CD4-positive, alpha-beta memory T cell (primary cell): Measurements from ENCODE around the gene PANK1. TPM values are rescaled to one million over a fixed set of nuclear protein-coding genes. Genes with fewer than 3 reads are reported as not detected.

Experiments used
- CTCF ChIA-PET: fragments of 350-600 bp; sonication (Branson Sonifier 250); formaldehyde crosslinking; loops from one replicate; lab custom pipeline; 2021; ENCODE audit warnings: inconsistent platforms; ENCODE audit not compliant: partially characterized antibody; lab: Charles Lee
- POLR2A ChIA-PET: fragments of 350-600 bp; sonication (Branson Sonifier 250); formaldehyde crosslinking; loops from one replicate; lab custom pipeline; 2021; ENCODE audit not compliant: partially characterized antibody; lab: Charles Lee
- DNase-seq, 5 donors: peaks; one replicate each; pipeline versions ENCODE4 v3.0.0 to v3.0.0-alpha.2; 2020 to 2022; ENCODE audit warnings: mixed read lengths in 1 of 5
- H3K27ac ChIP-seq: one replicate; pipeline ENCODE4 v1.7.0; 2013; ENCODE audit warnings: low read depth, low read length
- H3K27me3 ChIP-seq: 2 replicates; pipeline ENCODE4 v1.7.0; 2013; ENCODE audit warnings: mild to moderate bottlenecking, low read length, moderate library complexity; ENCODE audit not compliant: insufficient read depth
- H3K36me3 ChIP-seq: 2 replicates; pipeline ENCODE4 v1.7.0; 2013; ENCODE audit warnings: mild to moderate bottlenecking, low read length, moderate library complexity; ENCODE audit not compliant: insufficient read depth
- H3K4me1 ChIP-seq: 2 replicates; pipeline ENCODE4 v1.7.0; 2013; ENCODE audit warnings: mild to moderate bottlenecking, low read length, moderate library complexity; ENCODE audit not compliant: insufficient read depth
- H3K4me3 ChIP-seq, 2 donors: one replicate each; pipeline ENCODE4 v1.7.0; 2013; ENCODE audit warnings: low read length in 2 of 2, mild to moderate bottlenecking in 1 of 2
- H3K9me3 ChIP-seq, 2 donors: one replicate each; pipeline ENCODE4 v1.7.0; 2013; ENCODE audit warnings: low read length in 2 of 2, control low read depth in 1 of 2; ENCODE audit not compliant: control insufficient read depth in 1 of 2
- H3K27ac Mint-ChIP-seq, 7 donors: one replicate each; pipeline ENCODE4 v1.8.0; 2020 to 2021; ENCODE audit warnings: mixed read lengths in 7 of 7, mild to moderate bottlenecking in 6 of 7, inconsistent platforms in 3 of 7, moderate library complexity in 3 of 7
- H3K27me3 Mint-ChIP-seq, 2 donors: one replicate each; pipeline ENCODE4 v1.8.0; 2020 to 2021; ENCODE audit warnings: mixed read lengths in 2 of 2
- H3K36me3 Mint-ChIP-seq, 2 donors: one replicate each; pipeline ENCODE4 v1.8.0; 2020 to 2021; ENCODE audit warnings: mixed read lengths in 2 of 2, inconsistent platforms in 1 of 2, mild to moderate bottlenecking in 1 of 2
- H3K4me1 Mint-ChIP-seq, 4 donors: one replicate each; pipeline ENCODE4 v1.8.0; 2020 to 2021; ENCODE audit warnings: mixed read lengths in 4 of 4, mild to moderate bottlenecking in 1 of 4
- H3K4me3 Mint-ChIP-seq, 8 donors: one replicate each; pipeline ENCODE4 v1.8.0; 2020 to 2021; ENCODE audit warnings: mixed read lengths in 8 of 8, mild to moderate bottlenecking in 7 of 8, moderate library complexity in 6 of 8, inconsistent platforms in 3 of 8
- H3K9me3 Mint-ChIP-seq, 8 donors: one replicate each; pipeline ENCODE4 v1.8.0; 2020 to 2021; ENCODE audit warnings: mixed read lengths in 8 of 8, mild to moderate bottlenecking in 5 of 8, inconsistent platforms in 3 of 8, moderate library complexity in 1 of 8
- intact Hi-C: fragments of 100-400 bp; cut with micrococcal nuclease; formaldehyde crosslinking; loops from one replicate; pipeline ENCODE4 v1.15.1; 2023
- polyA plus RNA-seq, 2 donors: library from polyadenylated mRNA; unstranded; fragments of 300-500 nt; fragmentation: Illumina TruSeq; gene quantifications; one replicate each; pipeline ENCODE4 v1.2.3, GENCODE V29; 2021
- total RNA-seq, 2 experiments: library from RNA; stranded (reverse); gene quantifications; one replicate each; pipeline ENCODE4 v1.2.3, GENCODE V29; 2021

PANK1 gene
- total and polyA plus RNA-seq, 4 experiments from 2014 or later, result 1.6 to 4.5 (median 3.1) TPM

GRCh38 chr10:89679986-89680385 is 34.9 kb upstream of the PANK1 start:
- DNase-seq, result no peak
- no peak overlapping the region for H3K27ac ChIP-seq
- H3K4me3 ChIP-seq, result no peak overlapping the region
- Mint-ChIP-seq H3K27ac (no peak overlapping the region), H3K9me3 (peaks cover 0 to 2% (median 0%) of the 10 kb centered on the region in 8 donors), H3K36me3 (no peaks in the 10 kb centered on the region), H3K27me3 (peaks cover 9 to 25% of the 10 kb centered on the region in 2 donors), H3K4me1 (no peaks in the 10 kb centered on the region), H3K4me3 (no peak overlapping the region)
- no peaks in the 10 kb centered on the region for H3K9me3 ChIP-seq
- H3K27me3 ChIP-seq, result peaks cover 8% of the 10 kb centered on the region
- ChIA-PET CTCF (no interaction called here), POLR2A (no interaction called here)
- intact Hi-C loops, result no loop called here
- no peaks in the 10 kb centered on the region for H3K4me1 ChIP-seq
- H3K36me3 ChIP-seq, result no peaks in the 10 kb centered on the region

- Histone ChIP-seq H3K27ac (no peak overlapping the region), H3K36me3 (no peaks in the 10 kb centered on the region), H3K27me3 (peaks cover 6% of the 10 kb centered on the region), H3K4me1 (no peaks in the 10 kb centered on the region), H3K9me3 (no peaks in the 10 kb centered on the region), H3K4me3 (no peak overlapping the region)
- H3K4me3 Mint-ChIP-seq, result no peak overlapping the region
- intact Hi-C loops, result no loop called here
- no peaks in the 10 kb centered on the region for H3K36me3 Mint-ChIP-seq
- H3K4me1 Mint-ChIP-seq, result peaks cover 0 to 2% (median 0%) of the 10 kb centered on the region in 4 donors
- H3K27ac Mint-ChIP-seq, result no peak overlapping the region
- POLR2A ChIA-PET, result no interaction called here
- H3K9me3 Mint-ChIP-seq, result peaks cover 0 to 2% (median 0%) of the 10 kb centered on the region in 8 donors
- peaks cover 7 to 14% of the 10 kb centered on the region in 2 donors for H3K27me3 Mint-ChIP-seq
- CTCF ChIA-PET, result no interaction called here
- no peak for DNase-seq
Observed at GRCh38 chr10:89677341-89677740, 32.3 kb upstream of the PANK1 start.

- no peaks in the 10 kb centered on the region for H3K36me3 ChIP-seq
- intact Hi-C loops, result no loop called here
- Mint-ChIP-seq H3K27ac (no peak overlapping the region), H3K27me3 (peaks cover 0 to 3% of the 10 kb centered on the region in 2 donors), H3K9me3 (peaks cover 0 to 2% (median 0%) of the 10 kb centered on the region in 8 donors), H3K36me3 (no peaks in the 10 kb centered on the region), H3K4me1 (peaks cover 0 to 2% (median 0%) of the 10 kb centered on the region in 4 donors), H3K4me3 (no peak overlapping the region)
- no peaks in the 10 kb centered on the region for H3K9me3 ChIP-seq
- no peak overlapping the region for H3K27ac ChIP-seq
- ChIA-PET POLR2A (no interaction called here), CTCF (no interaction called here)
- no peak for DNase-seq
- no peaks in the 10 kb centered on the region for H3K4me1 ChIP-seq
- no peaks in the 10 kb centered on the region for H3K27me3 ChIP-seq
- no peak overlapping the region for H3K4me3 ChIP-seq
Observed at GRCh38 chr10:89670926-89671325, 25.9 kb upstream of the PANK1 start.

- no peaks in the 10 kb centered on the region for H3K9me3 Mint-ChIP-seq
- no peaks in the 10 kb centered on the region for H3K36me3 Mint-ChIP-seq
- H3K9me3 ChIP-seq, result no peaks in the 10 kb centered on the region
- no peaks in the 10 kb centered on the region for H3K4me1 ChIP-seq
- no peaks in the 10 kb centered on the region for H3K36me3 ChIP-seq
- POLR2A ChIA-PET, result no interaction called here
- H3K27me3 Mint-ChIP-seq, result peaks cover 0 to 3% of the 10 kb centered on the region in 2 donors
- H3K4me3 Mint-ChIP-seq, result no peak overlapping the region
- H3K27me3 ChIP-seq, result no peaks in the 10 kb centered on the region
- H3K4me3 ChIP-seq, result no peak overlapping the region
- intact Hi-C loops, result no loop called here
- no peak overlapping the region for H3K27ac ChIP-seq
- CTCF ChIA-PET, result interaction anchor here (1.1 kb wide), 1 partner anchor 12 kb away, joined by 4 read pairs; no protein-coding TSS in a partner anchor
- peaks cover 0 to 2% (median 0%) of the 10 kb centered on the region in 4 donors for H3K4me1 Mint-ChIP-seq
- DNase-seq, result no peak
- H3K27ac Mint-ChIP-seq, result no peak overlapping the region
Observed at GRCh38 chr10:89669985-89670384, 24.9 kb upstream of the PANK1 start.

GRCh38 chr10:89668386-89669071 is 23.5 kb upstream of the PANK1 start:
- ChIA-PET POLR2A (no interaction called here), CTCF (no interaction called here)
- intact Hi-C loops, result no loop called here
- H3K9me3 ChIP-seq, result no peaks in the 10 kb centered on the region
- H3K36me3 ChIP-seq, result no peaks in the 10 kb centered on the region
- H3K27me3 Mint-ChIP-seq, result peaks cover 0 to 3% of the 10 kb centered on the region in 2 donors
- peaks cover 0 to 2% (median 0%) of the 10 kb centered on the region in 4 donors for H3K4me1 Mint-ChIP-seq
- H3K27ac Mint-ChIP-seq, result no peak overlapping the region
- H3K36me3 Mint-ChIP-seq, result no peaks in the 10 kb centered on the region
- no peaks in the 10 kb centered on the region for H3K9me3 Mint-ChIP-seq
- DNase-seq, result no peak
- no peak overlapping the region for H3K4me3 ChIP-seq
- H3K27ac ChIP-seq, result no peak overlapping the region
- no peaks in the 10 kb centered on the region for H3K27me3 ChIP-seq
- H3K4me3 Mint-ChIP-seq, result no peak overlapping the region
- no peaks in the 10 kb centered on the region for H3K4me1 ChIP-seq

GRCh38 chr10:89666138-89666537 is 21.1 kb upstream of the PANK1 start:
- no peaks in the 10 kb centered on the region for H3K4me1 ChIP-seq
- no peaks in the 10 kb centered on the region for H3K36me3 Mint-ChIP-seq
- DNase-seq, result no peak
- ChIA-PET CTCF (no interaction called here), POLR2A (no interaction called here)
- H3K9me3 ChIP-seq, result no peaks in the 10 kb centered on the region
- no peaks in the 10 kb centered on the region for H3K4me1 Mint-ChIP-seq
- H3K27ac Mint-ChIP-seq, result no peak overlapping the region
- H3K36me3 ChIP-seq, result no peaks in the 10 kb centered on the region
- H3K4me3 ChIP-seq, result no peak overlapping the region
- no peak overlapping the region for H3K4me3 Mint-ChIP-seq
- no peaks in the 10 kb centered on the region for H3K9me3 Mint-ChIP-seq
- H3K27ac ChIP-seq, result no peak overlapping the region
- H3K27me3 Mint-ChIP-seq, result peaks cover 0 to 4% of the 10 kb centered on the region in 2 donors
- intact Hi-C loops, result no loop called here
- no peaks in the 10 kb centered on the region for H3K27me3 ChIP-seq

GRCh38 chr10:89665302-89665701 is 20.3 kb upstream of the PANK1 start:
- no peaks in the 10 kb centered on the region for H3K27me3 ChIP-seq
- no peaks in the 10 kb centered on the region for H3K36me3 ChIP-seq
- no peaks in the 10 kb centered on the region for H3K9me3 Mint-ChIP-seq
- no peaks in the 10 kb centered on the region for H3K9me3 ChIP-seq
- no peaks in the 10 kb centered on the region for H3K4me1 ChIP-seq
- ChIA-PET POLR2A (no interaction called here), CTCF (no interaction called here)
- peaks cover 0 to 4% of the 10 kb centered on the region in 2 donors for H3K27me3 Mint-ChIP-seq
- H3K27ac ChIP-seq, result no peak overlapping the region
- DNase-seq, result no peak
- H3K4me1 Mint-ChIP-seq, result no peaks in the 10 kb centered on the region
- H3K36me3 Mint-ChIP-seq, result no peaks in the 10 kb centered on the region
- H3K4me3 Mint-ChIP-seq, result no peak overlapping the region
- intact Hi-C loops, result no loop called here
- H3K4me3 ChIP-seq, result no peak overlapping the region
- no peak overlapping the region for H3K27ac Mint-ChIP-seq
